HG03575 (cell line): ENCODE data around the gene ABCA13.
"Not testable (repeated sequence)": the region's sequence is repeated elsewhere in the genome, so short reads cannot be mapped to it uniquely, and the experiment has no call there.

Experiments
- ATAC-seq: cut with Tn5 transposase; IDR thresholded peaks from one replicate; pipeline ENCODE4 v1.9.1; 2021; ENCODE audit not compliant: unreplicated experiment, insufficient number of reproducible peaks, low FRiP score; ENCODE audit errors: extremely low read depth

ABCA13 gene

GRCh38 chr7:48168159-48168558 is 3.1 kb upstream of the ABCA13 start:
- no peak for ATAC-seq

GRCh38 chr7:48170506-48170905 is 752 bp upstream of the ABCA13 start:
- no peak for ATAC-seq

- no peak for ATAC-seq
Observed at GRCh38 chr7:48173313-48173712, 2.1 kb downstream of the ABCA13 start.

GRCh38 chr7:48173756-48174382 is 2.6 kb downstream of the ABCA13 start:
- ATAC-seq, result no peak

- ATAC-seq, result no peak
Observed at GRCh38 chr7:48175019-48175418, 3.8 kb downstream of the ABCA13 start.

GRCh38 chr7:48176356-48176893 is 5.2 kb downstream of the ABCA13 start:
- no peak for ATAC-seq

GRCh38 chr7:48177271-48177670 is 6.0 kb downstream of the ABCA13 start:
- ATAC-seq, result no peak

- no peak for ATAC-seq
Observed at GRCh38 chr7:48179496-48180030, 8.3 kb downstream of the ABCA13 start.

- ATAC-seq, result no peak
Observed at GRCh38 chr7:48180981-48181380, 9.7 kb downstream of the ABCA13 start.

- ATAC-seq, result no peak
Observed at GRCh38 chr7:48182718-48183369, 11.6 kb downstream of the ABCA13 start.

GRCh38 chr7:48183370-48183743 is 12.1 kb downstream of the ABCA13 start:
- ATAC-seq, result no peak

GRCh38 chr7:48183965-48184364 is 12.7 kb downstream of the ABCA13 start:
- ATAC-seq, result no peak

GRCh38 chr7:48188776-48189520 is 17.7 kb downstream of the ABCA13 start:
- no peak for ATAC-seq

- no peak for ATAC-seq
Observed at GRCh38 chr7:48192996-48193395, 21.7 kb downstream of the ABCA13 start.

- ATAC-seq, result no peak
Observed at GRCh38 chr7:48193421-48193820, 22.2 kb downstream of the ABCA13 start.

GRCh38 chr7:48200946-48201589 is 29.8 kb downstream of the ABCA13 start:
- not testable (repeated sequence) for ATAC-seq

GRCh38 chr7:48202916-48203315 is 31.7 kb downstream of the ABCA13 start:
- ATAC-seq, result not testable (repeated sequence)

- ATAC-seq, result no peak
Observed at GRCh38 chr7:48207155-48207675, 36.0 kb downstream of the ABCA13 start.

GRCh38 chr7:48209004-48209600 is 37.8 kb downstream of the ABCA13 start:
- no peak for ATAC-seq
